ENCODE measurements around the gene DNPH1. TPM values are rescaled to one million over a fixed set of nuclear protein-coding genes. Genes with fewer than 3 reads are reported as not detected.

DNPH1 gene
- total RNA-seq, 1 donor from 2014 or later = 57.5 TPM

GRCh38 chr6:43217351-43217750 is 11.9 kb downstream of the DNPH1 start:
- Mint-ChIP-seq H3K27ac (no peak overlapping the region), H3K4me1 (peaks cover 9% of the 10 kb centered on the region), H3K36me3 (ENCODE audit: low read depth) (peaks cover 69% of the 10 kb centered on the region), H3K27me3 (no peaks in the 10 kb centered on the region), H3K9me3 (no peaks in the 10 kb centered on the region), H3K4me3 (no peak overlapping the region)
- intact Hi-C loops (cut with micrococcal nuclease) = no loop called here
- ATAC-seq (ENCODE audit: low read depth) = no peak
- CTCF ChIA-PET = interaction anchor here (0.7 kb wide), 1 partner anchor 139 kb away, joined by 3 read pairs; no protein-coding TSS in a partner anchor
- TF ChIP-seq CTCF (IDR thresholded peaks at IDR 0.05) = no peak
- no peak for DNase-seq
- POLR2A ChIA-PET = no interaction called here

DNA sequence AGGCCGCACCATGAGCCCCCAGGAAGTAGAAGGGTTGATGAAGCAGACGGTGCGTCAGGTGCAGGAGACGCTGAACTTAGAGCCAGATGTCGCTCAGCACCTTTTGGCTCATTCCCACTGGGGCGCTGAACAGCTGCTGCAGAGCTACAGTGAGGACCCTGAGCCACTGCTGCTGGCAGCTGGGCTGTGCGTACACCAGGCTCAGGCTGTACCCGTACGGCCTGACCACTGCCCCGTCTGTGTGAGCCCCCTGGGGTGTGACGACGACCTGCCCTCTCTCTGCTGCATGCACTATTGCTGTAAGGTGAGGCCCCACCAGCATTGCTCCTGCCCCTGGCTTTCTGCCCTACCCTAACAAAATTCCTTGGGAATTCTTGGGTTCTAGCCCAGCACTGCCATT is 13.1 kb downstream of the DNPH1 start:
- Mint-ChIP-seq H3K4me3 (no peak overlapping the region), H3K27me3 (no peaks in the 10 kb centered on the region), H3K27ac (no peak overlapping the region), H3K9me3 (no peaks in the 10 kb centered on the region), H3K4me1 (no peaks in the 10 kb centered on the region), H3K36me3 (ENCODE audit: low read depth) (peaks cover 68% of the 10 kb centered on the region)
- CTCF ChIA-PET = interaction anchor here (1.1 kb wide), 1 partner anchor 13 kb away, joined by 3 read pairs; the partner anchor contains the start of gene DNPH1
- DNase-seq = no peak
- intact Hi-C loops (cut with micrococcal nuclease) = no loop called here
- ATAC-seq (ENCODE audit: low read depth) = no peak
- TF ChIP-seq CTCF (IDR thresholded peaks at IDR 0.05) = no peak
- POLR2A ChIA-PET = no interaction called here

- CTCF ChIA-PET = interaction anchor here (1.1 kb wide), 1 partner anchor 14 kb away, joined by 3 read pairs; the partner anchor contains the start of gene DNPH1
- no peaks in the 10 kb centered on the region for H3K4me1 Mint-ChIP-seq
- DNase-seq (no peak), ATAC-seq (ENCODE audit: low read depth) (no peak)
- POLR2A ChIA-PET = interaction anchor here (0.7 kb wide), 2 partner anchors 61 to 183 kb away, joined by 3 read pairs; no protein-coding TSS in a partner anchor
- H3K4me3 Mint-ChIP-seq = no peak overlapping the region
- no peaks in the 10 kb centered on the region for H3K9me3 Mint-ChIP-seq
- no peak for TF ChIP-seq CTCF (IDR thresholded peaks at IDR 0.05)
- H3K27me3 Mint-ChIP-seq = no peaks in the 10 kb centered on the region
- H3K27ac Mint-ChIP-seq = no peak overlapping the region
- intact Hi-C loops (cut with micrococcal nuclease) = no loop called here
- H3K36me3 Mint-ChIP-seq (ENCODE audit: low read depth) = peaks cover 58% of the 10 kb centered on the region
Measured at GRCh38 chr6:43215066-43215465, 14.2 kb downstream of the DNPH1 start.

DNA sequence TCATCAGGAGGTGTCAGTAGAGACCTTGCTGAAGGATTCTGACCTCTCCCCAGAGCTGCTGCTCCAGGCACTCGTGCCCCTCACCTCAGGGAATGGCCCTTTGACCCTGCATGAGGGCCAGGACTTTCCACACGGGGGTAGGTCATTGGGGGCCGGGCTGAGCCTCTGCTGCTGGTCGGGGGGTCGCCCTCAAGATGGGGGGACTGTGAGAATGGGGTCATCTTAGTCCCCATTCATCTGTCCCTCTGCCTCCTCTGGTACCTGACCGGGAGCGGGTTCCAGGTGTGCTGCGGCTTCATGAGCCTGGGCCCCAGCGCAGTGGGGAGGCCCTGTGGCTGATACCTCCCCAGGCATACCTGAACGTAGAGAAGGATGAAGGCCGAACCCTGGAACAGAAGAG is 15.8 kb downstream of the DNPH1 start:
- no peak overlapping the region for H3K27ac Mint-ChIP-seq
- no peak overlapping the region for H3K4me3 Mint-ChIP-seq
- no peak for DNase-seq
- ATAC-seq (ENCODE audit: low read depth) = no peak
- no peaks in the 10 kb centered on the region for H3K4me1 Mint-ChIP-seq
- H3K36me3 Mint-ChIP-seq (ENCODE audit: low read depth) = peaks cover 50% of the 10 kb centered on the region
- ChIA-PET CTCF (interaction anchor here (1.7 kb wide), 1 partner anchor 16 kb away, joined by 4 read pairs; the partner anchor contains the start of gene DNPH1), POLR2A (interaction anchor here (0.6 kb wide), 2 partner anchors 22 to 50 kb away, joined by 3 to 5 read pairs; no protein-coding TSS in a partner anchor)
- intact Hi-C loops (cut with micrococcal nuclease) = no loop called here
- no peaks in the 10 kb centered on the region for H3K27me3 Mint-ChIP-seq
- no peaks in the 10 kb centered on the region for H3K9me3 Mint-ChIP-seq
- TF ChIP-seq CTCF (IDR thresholded peaks at IDR 0.05) = no peak

DNA sequence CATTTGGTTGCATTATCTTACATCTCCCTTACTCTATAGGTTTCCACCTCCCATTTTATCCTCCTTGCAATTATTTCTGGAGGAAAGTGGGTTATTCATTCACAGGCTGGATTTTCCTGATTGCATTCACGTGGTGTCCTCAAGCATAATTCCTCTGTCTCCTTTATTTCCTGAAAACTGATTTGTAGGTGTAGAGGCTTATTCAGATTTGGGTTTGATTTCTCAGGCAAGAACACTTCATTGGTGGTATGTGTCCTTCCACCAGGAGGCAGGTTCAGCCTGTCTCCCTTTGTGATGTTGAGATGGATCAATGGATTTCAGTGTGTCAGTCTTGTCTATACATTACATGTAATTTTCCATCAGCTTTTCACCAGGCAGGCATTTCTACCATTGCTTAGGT is 17.3 kb downstream of the DNPH1 start:
- Mint-ChIP-seq H3K27ac (no peak overlapping the region), H3K27me3 (no peaks in the 10 kb centered on the region), H3K4me1 (no peaks in the 10 kb centered on the region), H3K36me3 (ENCODE audit: low read depth) (peaks cover 46% of the 10 kb centered on the region), H3K4me3 (no peak overlapping the region), H3K9me3 (no peaks in the 10 kb centered on the region)
- ATAC-seq (ENCODE audit: low read depth) (no peak), DNase-seq (no peak)
- POLR2A ChIA-PET = interaction anchor here (0.7 kb wide), 2 partner anchors 29 to 30 kb away, joined by 3 read pairs; partner anchors contain the start of gene CUL9
- no peak for TF ChIP-seq CTCF (IDR thresholded peaks at IDR 0.05)
- intact Hi-C loops (cut with micrococcal nuclease) = no loop called here
- CTCF ChIA-PET = interaction anchor here (1.1 to 1.7 kb wide), 2 partner anchors 18 to 68 kb away, joined by 3 to 4 read pairs; partner anchors contain the start of gene DNPH1
